ENCODE results near the gene PLTP.
"Not testable (repeated sequence)": the region's sequence is repeated elsewhere in the genome, so short reads cannot be mapped to it uniquely, and the experiment has no call there.

Gene PLTP, protein sequence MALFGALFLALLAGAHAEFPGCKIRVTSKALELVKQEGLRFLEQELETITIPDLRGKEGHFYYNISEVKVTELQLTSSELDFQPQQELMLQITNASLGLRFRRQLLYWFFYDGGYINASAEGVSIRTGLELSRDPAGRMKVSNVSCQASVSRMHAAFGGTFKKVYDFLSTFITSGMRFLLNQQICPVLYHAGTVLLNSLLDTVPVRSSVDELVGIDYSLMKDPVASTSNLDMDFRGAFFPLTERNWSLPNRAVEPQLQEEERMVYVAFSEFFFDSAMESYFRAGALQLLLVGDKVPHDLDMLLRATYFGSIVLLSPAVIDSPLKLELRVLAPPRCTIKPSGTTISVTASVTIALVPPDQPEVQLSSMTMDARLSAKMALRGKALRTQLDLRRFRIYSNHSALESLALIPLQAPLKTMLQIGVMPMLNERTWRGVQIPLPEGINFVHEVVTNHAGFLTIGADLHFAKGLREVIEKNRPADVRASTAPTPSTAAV

GRCh38 chr20:45911486-45912343 lies at the start of gene PLTP:
Gene PLTP (minus strand): TSS chr20:45912155. CDS start chr20:45911452, 703 bp downstream.
- DNase-seq, result no peak

DNA sequence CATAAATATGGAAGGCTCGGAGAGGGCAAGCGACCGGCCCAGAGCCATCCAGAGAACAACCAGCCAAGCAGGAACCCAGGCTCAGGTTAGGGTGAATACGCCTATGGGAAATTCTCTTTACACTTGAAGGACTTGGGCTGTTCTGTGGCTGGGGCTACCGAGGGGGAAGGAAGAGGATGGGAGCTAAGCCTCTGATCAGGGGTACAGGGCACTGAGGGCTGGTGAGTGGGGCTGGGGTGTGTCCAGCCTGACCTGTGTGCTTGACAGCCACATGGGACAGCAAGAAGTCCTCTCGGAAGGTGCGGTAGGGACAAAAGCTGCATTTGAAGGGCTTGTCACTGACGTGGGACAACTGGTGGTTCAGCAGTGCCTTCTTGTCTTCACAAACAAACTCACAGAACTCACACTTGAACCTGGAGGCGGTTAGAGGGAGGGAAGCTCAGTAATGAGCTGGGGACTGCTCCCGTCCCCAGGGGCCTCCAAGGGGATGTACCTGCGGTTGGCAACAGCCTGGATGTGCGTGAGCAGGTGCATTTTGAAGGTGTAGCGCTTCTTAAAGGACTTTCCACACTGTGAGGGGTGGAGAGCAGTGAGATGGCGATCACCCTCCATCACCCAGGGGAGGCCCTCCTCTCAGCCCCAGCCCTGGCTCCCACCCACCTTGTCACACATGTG lies 48.1 kb upstream of the PLTP start:
- DNase-seq, result no peak

DNA sequence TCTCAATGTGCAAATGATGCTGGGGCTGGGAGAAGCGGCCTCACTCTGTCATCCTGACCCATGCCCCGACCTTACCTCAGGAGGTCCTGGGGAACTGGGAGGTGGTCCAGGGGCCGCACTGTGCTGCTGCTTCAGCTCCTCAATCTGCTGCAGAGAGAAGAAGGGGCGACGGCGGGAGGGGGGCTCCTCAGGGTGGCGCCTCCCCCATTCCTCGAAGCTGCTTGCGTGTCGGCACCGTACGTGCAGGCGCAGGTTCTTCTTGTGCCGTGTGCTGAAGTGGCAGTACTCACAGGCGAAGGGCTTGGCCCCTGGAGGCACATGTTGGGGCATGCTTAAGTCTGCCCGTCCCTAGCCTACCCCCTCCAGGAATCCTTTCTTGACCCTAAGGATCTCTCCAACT lies 47.2 kb upstream of the PLTP start:
- DNase-seq, result no peak

DNA sequence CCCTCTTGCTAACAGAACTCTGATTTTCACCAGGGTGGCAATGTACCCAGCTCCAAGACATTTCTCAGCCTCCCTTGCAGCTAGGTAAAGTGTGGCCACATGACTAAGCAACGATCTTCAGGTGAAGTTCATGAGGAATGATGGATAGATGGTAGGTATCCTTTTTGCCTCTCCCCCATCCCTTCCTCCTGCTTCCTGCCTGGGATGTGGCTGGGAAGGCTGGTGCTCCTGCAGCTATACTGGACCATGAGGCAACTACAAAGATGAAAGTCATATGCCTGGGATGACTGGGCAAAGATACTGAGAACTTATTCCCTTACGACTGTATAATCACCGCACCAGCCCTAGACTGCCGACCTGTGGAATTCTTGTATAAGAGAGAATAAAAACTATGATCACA lies 46.6 kb upstream of the PLTP start:
- DNase-seq, result no peak

DNA sequence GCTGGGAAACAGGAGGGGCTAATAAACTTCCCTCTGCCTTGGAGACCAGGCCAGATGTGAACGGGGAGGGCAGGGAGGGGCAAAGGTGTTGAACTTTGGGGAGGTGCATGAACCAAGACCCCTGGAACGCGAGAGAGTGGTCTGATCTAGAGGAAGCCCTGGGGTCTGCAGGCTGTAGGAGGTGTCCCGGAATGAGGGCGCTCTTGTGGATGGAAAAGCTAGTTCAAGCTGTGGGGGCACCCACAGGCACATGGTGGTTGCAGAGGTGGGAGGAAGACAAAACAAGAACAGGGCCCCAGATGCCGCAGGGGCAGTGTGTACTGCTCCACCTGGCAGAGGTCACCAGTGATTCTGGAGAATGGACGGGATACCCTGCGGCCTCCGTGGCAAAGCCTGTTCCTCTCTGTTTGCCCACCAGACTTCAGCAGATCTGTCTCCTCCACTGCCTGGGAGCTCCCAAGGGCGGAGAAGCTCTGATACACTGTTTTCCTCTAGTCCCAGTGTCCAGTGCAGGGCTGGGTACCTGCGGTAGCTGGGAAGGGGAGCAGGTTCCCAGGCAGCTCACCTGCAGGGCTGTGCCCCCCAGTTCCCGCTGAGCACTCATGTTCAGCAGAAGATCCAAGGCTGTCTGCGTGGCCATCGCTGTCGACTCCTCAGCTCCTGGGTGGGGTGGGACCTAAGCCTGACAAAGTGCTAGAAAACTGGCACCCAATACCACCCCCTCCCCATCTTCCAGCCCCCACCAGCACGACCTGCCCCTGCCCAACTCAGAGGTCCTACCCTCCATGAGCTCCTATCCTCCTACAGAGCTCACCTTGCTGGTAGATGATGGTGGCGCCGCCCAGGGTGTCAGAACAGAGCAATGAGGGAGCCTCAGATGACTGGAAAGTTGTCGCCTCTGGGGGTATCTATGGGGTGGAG lies 45.3 kb upstream of the PLTP start:
- no peak for DNase-seq

GRCh38 chr20:45956326-45956725 lies 44.4 kb upstream of the PLTP start:
- DNase-seq, result not testable (repeated sequence)

DNA sequence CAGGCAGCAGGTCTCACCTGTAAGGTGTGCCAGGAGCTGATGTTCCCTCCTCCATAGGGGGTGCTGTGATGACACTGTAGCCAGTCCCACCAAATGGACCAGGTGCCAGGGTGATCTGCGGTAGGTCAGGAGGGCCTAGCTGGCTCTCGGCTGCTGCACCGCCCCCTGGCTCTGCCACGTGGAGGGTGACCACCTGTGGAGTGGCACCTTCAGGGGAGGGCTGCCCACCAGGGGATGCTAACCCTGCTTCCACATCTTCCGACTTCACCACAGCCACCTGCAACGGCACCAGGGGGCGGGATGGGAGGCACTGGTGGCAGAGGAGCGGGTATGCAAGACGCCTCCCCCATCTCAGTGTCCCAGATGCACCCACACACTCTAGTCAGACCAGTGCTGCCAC lies 41.7 kb upstream of the PLTP start:
- no peak for DNase-seq

- DNase-seq, result no peak
Observed at GRCh38 chr20:45952861-45953260, 40.9 kb upstream of the PLTP start.

GRCh38 chr20:45951925-45952834 lies 40.2 kb upstream of the PLTP start:
- no peak for DNase-seq

GRCh38 chr20:45950330-45950646 lies 38.3 kb upstream of the PLTP start:
- DNase-seq, result no peak

DNA sequence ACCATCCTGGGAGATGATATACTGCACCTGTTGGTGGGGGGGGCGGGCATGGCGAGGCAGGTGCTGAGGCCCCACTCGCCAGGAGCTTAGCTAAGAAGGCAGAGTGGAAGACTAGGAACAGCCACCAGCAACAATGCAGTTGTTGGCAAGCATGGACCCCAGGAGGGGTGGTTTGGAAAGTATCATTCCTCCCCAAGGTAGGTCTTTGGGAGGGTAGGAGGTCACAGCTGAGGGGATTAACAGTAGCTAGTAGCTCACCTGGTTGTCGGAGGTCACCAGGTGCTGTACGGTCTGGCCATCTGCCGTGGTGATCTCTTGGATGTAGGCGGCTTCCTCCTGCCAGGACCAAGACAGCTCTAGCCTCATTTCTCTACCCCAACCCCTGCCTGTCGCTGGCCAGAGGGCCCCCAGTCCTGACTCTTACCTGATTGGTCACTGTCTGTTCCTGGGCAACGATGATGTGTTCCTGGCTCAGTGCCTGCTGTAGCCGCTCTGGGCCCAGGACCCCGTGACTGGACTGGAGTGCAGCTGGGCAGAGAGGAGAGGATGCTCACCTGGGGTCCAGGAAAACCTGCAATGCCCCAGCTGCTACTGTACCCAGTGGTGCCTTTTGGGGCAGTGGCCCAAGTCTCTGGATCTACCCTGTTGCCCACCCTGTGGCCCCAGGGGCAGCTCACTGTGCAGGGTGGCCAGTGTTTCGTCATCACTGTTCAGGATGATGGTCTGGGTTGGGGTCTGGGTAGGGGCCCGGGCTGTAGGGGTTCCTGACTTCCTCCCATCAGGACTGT lies 37.8 kb upstream of the PLTP start:
- DNase-seq, result no peak

GRCh38 chr20:45948742-45949541 lies 37.0 kb upstream of the PLTP start:
- DNase-seq, result no peak

DNA sequence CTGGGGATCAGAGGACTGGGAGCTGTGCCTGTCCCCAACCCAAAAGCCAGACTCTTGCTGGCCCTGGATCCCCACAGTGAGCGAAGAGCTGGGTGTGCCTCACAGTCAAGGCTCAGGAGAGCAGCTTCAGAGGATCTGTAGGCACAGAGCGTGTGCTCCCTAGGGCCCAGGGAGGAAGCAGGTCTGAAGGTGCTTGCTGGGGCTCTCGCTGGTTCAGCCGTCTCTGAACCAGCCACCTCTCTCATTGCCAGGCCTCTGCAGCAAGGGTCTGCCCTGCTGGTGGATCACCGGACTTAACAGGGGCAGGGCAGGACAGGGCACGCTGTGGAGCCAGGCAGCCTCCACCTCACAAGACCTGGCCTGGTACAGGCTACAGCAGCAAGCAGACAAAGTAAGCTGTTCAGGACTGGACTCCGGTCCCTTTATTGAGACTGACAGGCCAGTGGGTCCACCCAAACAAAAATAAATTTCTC lies 36.3 kb upstream of the PLTP start:
- DNase-seq, result no peak

- DNase-seq, result no peak
Observed at GRCh38 chr20:45947110-45947866, 35.3 kb upstream of the PLTP start.

- DNase-seq, result no peak
Observed at GRCh38 chr20:45946149-45946970, 34.4 kb upstream of the PLTP start.

DNA sequence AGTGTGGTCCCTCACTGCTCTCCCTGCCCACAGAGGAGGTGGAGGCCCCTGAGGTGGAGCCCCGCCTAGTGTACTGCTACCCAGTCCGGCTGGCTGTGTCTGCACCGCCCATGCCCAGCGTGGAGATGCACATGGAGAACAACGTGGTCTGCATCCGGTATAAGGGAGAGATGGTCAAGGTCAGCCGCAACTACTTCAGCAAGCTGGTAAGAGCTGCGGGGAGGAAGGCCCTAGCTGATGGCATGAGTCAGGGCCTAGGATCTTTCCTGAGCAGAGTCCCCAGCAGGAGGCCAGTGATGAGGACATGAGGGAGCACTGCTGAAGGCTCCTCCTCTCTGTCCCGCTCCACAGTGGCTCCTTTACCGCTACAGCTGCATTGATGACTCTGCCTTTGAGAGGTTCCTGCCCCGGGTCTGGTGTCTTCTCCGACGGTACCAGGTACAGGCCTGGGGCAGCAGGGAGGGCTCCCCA lies 33.8 kb upstream of the PLTP start:
- no peak for DNase-seq

DNA sequence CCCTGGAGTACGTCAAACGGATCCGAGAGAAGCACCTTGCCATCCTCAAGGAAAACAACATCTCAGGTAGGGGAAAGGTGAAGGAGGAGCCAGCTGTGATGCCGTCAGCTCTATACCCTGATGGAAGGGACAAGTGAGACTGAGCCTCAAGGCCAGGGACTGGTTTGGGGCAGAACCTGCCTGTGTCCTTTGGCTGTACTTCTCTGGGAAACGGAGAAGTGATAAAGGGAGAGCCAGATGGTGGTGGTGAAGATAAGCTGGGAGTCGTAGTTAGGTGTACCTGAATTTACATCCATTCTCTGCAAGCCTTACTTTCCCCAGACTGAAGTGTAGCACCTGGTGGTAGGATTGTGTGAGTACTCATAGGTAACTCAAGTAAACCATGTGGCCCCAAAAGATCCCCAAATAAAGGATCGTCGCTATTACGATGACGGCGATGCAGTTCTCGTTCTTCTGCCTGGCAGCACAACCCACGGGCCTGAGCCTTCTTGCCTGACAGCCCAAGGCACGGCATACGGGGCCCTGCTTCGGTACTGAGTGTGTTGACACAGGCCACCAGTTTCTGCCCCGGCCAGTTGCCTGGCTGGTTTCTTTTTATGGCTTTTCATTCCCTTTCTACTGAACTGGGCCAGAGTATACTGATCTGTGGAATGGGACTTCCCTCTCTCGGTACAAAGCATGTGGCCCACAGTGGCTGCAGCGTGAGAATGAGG lies 33.2 kb upstream of the PLTP start:
- DNase-seq, result no peak

All from NCI-H1436 (cell line).